ENCODE measurements around the gene ASPDH.
"Not testable (repeated sequence)": the region's sequence is repeated elsewhere in the genome, so short reads cannot be mapped to it uniquely, and the experiment has no call there.

ASPDH gene

DNA sequence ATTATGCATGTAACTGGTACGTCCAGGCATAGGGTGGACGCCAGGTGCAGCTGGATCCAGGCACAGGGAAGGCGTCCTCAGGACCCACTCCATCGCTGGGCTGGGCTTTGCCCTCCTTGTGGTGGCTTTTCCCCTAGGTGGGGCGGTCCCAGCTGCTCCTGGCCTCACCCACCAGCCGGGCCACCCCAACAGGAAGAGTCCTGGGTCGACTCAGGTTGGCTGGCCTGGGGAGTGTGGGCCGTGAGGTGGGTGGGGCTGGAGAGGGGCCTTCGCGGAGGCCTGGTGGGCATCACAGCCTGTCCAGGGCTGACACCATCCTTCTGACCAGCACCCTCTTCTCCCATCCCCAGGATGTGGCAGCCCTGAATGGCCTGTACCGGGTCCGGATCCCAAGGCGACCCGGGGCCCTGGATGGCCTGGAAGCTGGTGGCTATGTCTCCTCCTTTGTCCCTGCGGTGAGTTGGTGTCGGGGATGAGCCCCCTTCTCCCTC, 33.9 kb downstream of the ASPDH start:
- FAIRE-seq: no peak
- TF ChIP-seq TAF1 (IDR thresholded peaks at IDR 0.05; ENCODE audit: borderline replicate concordance, low read depth, low read length): no peak
- TF ChIP-seq POLR2A (IDR thresholded peaks at IDR 0.05; ENCODE audit: low read depth, low read length): no peak
- no peak for TF ChIP-seq POLR2AphosphoS5 (IDR thresholded peaks at IDR 0.05; ENCODE audit: low read depth, low read length)
- no peak for DNase-seq (ENCODE audit: insufficient read length)

DNA sequence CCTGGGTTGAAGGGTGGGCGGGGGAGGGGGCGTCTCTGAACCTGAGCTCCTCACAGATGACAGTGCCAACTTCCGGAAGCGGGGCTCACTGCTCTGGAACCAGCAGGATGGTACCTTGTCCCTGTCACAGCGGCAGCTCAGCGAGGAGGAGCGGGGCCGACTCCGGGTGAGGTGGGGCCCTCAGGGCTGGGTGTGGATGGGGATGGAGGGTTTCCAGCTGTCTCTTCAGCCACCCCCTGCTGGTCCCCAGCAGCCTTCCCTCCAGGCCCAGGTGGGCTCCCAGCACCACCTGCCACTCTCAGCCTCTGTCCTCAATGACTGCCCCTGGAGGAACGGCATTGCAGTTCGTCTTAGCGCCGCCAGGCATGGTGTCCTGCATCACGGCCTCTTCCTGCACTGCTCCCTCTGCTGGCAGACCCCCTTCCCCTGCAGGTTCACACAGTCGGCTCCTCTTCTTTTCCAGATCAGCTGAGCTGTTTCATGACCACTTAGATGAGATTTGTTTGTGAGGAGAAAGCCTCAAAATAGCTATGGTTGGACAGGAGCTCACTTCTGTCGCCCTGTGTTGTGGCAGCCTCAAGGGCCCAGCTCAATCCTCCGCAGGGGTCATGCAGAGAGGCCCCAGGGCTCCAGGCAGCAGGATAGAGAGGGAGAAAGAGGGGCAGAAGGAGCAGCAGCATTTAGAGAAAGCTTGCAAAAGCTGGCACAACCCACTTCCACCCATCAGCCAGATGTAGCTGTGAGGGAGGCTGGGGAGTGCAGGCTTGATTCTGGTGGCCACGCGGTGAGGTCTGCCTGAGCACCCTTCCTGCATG, 34.6 kb downstream of the ASPDH start:
- DNase-seq (ENCODE audit: insufficient read length) (no peak), FAIRE-seq (no peak)
- TF ChIP-seq POLR2A (IDR thresholded peaks at IDR 0.05; ENCODE audit: low read depth, low read length) (no peak), TAF1 (IDR thresholded peaks at IDR 0.05; ENCODE audit: borderline replicate concordance, low read depth, low read length) (no peak), POLR2AphosphoS5 (IDR thresholded peaks at IDR 0.05; ENCODE audit: low read depth, low read length) (no peak)

DNA sequence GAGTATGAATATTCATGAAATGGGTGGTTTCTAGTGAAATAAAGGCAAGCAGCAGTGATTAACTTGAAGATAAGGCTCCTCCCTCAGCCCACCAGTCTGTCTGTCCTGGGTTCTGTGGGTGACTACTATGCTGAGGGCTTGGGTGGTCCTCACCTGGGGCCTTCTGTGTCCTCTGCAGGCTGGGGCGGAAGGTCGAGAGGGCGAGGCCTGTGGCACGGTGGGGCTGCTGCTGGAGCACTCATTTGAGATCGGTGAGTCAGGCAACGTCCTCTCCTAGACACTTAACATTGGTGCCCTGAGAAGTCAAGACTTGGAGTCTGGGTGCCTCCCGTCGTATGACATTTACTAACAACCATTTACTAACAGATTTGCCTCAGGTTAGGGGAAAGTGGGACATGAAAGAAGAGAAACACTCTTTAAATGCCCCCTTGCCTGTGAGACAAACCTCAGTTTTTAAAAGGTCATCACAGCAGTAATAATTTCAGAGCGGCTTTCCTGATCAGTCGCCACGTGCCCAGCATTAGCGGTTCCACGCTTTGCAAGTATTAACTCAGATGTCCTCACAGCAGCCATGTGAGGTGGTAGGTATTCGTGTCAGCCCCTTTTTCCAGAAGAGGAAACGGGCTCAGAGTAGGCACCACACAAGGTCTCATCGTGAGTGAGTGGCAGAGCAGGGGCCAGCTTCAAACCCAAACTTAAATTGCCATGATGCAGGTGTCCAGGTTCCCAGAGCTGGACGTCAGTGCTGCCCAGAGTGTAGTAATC, 35.8 kb downstream of the ASPDH start:
- TF ChIP-seq POLR2AphosphoS5 (IDR thresholded peaks at IDR 0.05; ENCODE audit: low read depth, low read length) (no peak), POLR2A (IDR thresholded peaks at IDR 0.05; ENCODE audit: low read depth, low read length) (no peak), TAF1 (IDR thresholded peaks at IDR 0.05; ENCODE audit: borderline replicate concordance, low read depth, low read length) (no peak)
- FAIRE-seq (no peak), DNase-seq (ENCODE audit: insufficient read length) (no peak)

DNA sequence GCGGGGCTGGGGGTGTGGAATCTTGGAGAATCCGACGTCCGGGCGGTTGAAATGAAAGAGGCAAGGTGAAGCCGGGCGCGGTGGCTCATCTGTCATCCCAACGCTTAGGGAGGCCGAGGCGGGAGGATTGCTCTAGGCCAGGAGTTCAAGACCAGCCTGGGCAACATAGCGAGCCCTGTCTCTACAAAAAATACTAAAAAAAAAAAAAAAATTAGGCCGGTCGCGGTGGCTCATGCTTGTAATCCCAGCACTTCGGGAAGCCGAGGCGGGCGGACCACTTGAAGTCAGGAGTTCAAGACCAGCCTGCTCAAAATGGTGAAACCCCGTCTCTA, 36.8 kb downstream of the ASPDH start:
- no peak for FAIRE-seq
- no peak for TF ChIP-seq POLR2AphosphoS5 (IDR thresholded peaks at IDR 0.05; ENCODE audit: low read depth, low read length)
- no peak for TF ChIP-seq POLR2A (IDR thresholded peaks at IDR 0.05; ENCODE audit: low read depth, low read length)
- TF ChIP-seq TAF1 (IDR thresholded peaks at IDR 0.05; ENCODE audit: borderline replicate concordance, low read depth, low read length): no peak

DNA sequence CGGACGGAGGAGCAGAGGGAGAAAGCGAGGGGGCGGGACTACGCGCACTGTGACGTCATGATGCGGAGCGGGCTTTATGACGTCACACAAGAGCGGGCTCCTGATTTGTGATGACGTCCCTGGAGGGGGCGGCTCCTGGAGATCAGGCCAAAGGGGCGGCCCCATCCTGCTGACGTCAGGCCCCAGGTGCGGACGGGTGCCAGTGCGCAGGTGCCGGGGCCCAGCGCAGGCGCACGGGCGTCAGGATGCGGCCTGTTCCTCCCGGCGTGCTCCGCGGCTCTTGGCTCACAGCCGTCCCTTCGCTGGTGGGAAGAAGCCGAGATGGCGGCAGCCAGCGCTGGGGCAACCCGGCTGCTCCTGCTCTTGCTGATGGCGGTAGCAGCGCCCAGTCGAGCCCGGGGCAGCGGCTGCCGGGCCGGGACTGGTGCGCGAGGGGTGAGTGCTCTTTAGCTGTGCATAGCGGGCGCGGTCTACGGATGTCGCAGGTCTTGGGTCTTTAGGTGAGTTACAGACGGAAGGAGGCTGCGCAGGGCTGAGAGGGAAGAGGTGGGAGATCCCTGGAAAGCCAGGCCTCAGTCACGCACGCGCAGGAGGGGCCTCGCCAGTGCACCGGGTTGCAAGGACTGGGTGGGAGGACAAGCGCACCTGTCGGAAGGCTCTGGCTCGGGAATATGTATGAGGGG, 37.3 kb downstream of the ASPDH start, which contains the start of the genes EMC10 and GARIN5A:
Gene EMC10 (plus strand): TSS at position 284 of the 683 bp plus-strand sequence. CDS start 38 bp downstream, at position 322.
Gene GARIN5A (minus strand): TSS at position 625 of the 683 bp plus-strand sequence. CDS start 460 bp downstream, at position 165.
- FAIRE-seq: peak; percentile 94

More for the DNA sequence above, 36.8 kb downstream of the ASPDH start:
- no peak for DNase-seq (ENCODE audit: insufficient read length)

DNA sequence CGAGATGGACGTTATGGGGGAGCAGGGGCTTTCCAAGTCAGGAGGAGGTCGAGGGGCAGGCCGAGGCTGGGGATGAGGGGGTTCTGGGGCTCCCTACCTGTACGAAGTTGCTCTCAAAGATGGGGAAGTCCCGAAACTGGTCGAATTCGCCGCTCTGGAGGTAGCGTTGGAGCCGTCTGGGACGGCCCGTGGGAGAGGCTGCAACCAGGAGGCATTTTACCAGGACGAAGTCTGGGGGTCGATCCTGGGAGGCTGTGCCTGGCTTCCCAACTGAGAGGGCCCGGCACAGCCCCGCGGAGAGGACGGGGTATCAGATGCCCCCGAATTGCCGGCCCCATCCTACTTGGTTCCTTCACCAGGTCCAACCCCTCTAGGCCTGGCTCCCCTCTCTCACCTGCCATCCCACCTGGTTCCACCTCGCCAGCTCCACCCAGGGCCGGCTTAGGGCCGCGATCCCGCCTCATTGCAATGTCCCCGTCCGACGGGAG, 37.9 kb downstream of the ASPDH start:
- no peak for FAIRE-seq
- TF ChIP-seq POLR2A (IDR thresholded peaks at IDR 0.05; ENCODE audit: low read depth, low read length) (no peak), POLR2AphosphoS5 (IDR thresholded peaks at IDR 0.05; ENCODE audit: low read depth, low read length) (no peak), TAF1 (IDR thresholded peaks at IDR 0.05; ENCODE audit: borderline replicate concordance, low read depth, low read length) (no peak)
- no peak for DNase-seq (ENCODE audit: insufficient read length)

More for the DNA sequence above, 37.3 kb downstream of the ASPDH start, which contains the start of the genes EMC10 and GARIN5A:
- TF ChIP-seq TAF1 (IDR thresholded peaks at IDR 0.05; ENCODE audit: borderline replicate concordance, low read depth, low read length) (peak; percentile 93), POLR2AphosphoS5 (IDR thresholded peaks at IDR 0.05; ENCODE audit: low read depth, low read length) (peak; percentile 98), POLR2A (IDR thresholded peaks at IDR 0.05; ENCODE audit: low read depth, low read length) (peak; percentile 99)
- DNase-seq (ENCODE audit: insufficient read length): peak; percentile 100

DNA sequence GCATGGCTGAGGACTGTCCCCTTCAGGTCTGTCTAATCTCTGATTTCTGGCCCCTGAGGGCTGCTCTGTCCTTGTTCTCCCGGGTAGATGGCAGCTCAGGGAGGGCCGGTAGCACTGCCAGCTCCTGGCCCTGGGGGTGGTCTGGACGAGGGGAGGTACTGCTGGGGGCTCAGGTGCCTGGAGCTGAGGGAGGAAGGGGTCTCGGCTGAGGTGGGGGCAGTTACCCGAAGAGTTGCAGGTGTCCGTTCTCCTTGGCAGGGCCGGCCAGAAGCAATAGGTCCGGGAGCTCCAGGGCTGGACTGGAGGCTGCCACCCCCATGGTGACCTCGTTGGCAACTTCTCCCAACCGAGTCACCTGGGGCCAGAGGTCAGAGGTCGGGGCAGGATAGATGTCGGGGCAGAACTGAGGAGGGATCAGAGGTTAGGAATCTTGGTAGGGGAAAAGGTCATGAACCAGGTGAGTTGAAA, 38.6 kb downstream of the ASPDH start:
- no peak for DNase-seq (ENCODE audit: insufficient read length)
- TF ChIP-seq POLR2AphosphoS5 (IDR thresholded peaks at IDR 0.05; ENCODE audit: low read depth, low read length) (no peak), POLR2A (IDR thresholded peaks at IDR 0.05; ENCODE audit: low read depth, low read length) (no peak), TAF1 (IDR thresholded peaks at IDR 0.05; ENCODE audit: borderline replicate concordance, low read depth, low read length) (no peak)
- FAIRE-seq: no peak

DNA sequence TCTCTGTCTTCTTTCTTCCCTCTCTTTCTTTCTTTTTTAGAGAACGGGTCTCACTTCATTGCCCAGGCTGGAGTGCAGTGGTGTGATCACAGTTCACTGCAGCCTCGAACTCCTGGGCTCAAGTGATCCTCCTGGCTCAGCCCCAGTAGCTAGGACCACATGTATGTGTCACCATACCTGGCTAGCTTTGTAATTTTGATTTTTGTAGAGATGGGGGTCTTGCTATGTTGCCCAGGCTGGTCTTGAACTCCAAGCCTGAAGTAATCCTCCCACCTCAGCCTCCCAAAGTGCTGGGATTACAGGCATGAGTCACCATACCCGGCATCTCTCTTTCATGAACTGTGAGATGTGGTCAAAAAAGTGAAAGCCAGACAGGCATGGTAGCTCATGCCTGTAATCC, 40.4 kb downstream of the ASPDH start:
- not testable (repeated sequence) for DNase-seq (ENCODE audit: insufficient read length); FAIRE-seq

DNA sequence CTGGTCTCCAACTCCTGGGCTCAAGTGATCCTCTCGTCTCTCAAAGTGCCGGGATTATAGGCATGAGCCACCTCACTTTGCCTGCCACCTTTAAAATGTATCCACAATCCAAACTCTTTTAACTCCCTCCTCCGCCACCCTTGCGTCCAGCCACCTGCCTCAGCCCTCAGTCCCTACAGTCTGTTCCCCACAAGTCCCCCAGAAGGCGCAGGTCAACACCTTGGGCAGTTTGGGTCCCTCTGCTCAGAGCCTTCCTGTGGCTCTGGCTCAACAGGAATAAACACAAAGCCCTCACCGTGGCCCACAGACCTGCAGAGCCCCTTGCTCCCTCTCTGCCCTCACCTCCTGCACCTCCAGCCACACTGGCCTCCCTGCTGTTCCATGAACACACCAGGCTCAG, 44.9 kb downstream of the ASPDH start:
- TF ChIP-seq POLR2A (IDR thresholded peaks at IDR 0.05; ENCODE audit: low read depth, low read length): no peak
- no peak for TF ChIP-seq TAF1 (IDR thresholded peaks at IDR 0.05; ENCODE audit: borderline replicate concordance, low read depth, low read length)
- no peak for TF ChIP-seq POLR2AphosphoS5 (IDR thresholded peaks at IDR 0.05; ENCODE audit: low read depth, low read length)
- no peak for DNase-seq (ENCODE audit: insufficient read length)
- FAIRE-seq: no peak

DNA sequence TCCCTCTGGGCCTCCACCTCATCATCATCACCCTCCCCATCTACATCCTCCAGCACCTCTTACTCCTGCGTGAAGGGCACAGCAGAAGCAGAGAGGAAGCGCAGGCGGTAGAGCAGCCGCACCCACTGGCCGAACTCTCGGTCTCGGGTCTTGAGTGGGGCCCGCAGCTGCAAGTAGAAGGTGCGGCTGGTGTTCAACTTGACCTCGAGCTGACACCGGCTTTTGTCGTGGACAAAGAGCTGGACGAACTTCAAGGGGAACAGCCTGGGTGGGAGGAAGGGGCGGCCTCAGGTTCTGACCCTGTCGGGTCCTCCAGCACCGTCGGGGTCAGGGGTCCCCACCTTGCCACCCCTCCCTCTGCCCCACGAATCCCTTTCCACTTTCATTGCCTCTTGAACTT, 46.1 kb downstream of the ASPDH start:
- TF ChIP-seq TAF1 (IDR thresholded peaks at IDR 0.05; ENCODE audit: borderline replicate concordance, low read depth, low read length) (no peak), POLR2A (IDR thresholded peaks at IDR 0.05; ENCODE audit: low read depth, low read length) (no peak)
- DNase-seq (ENCODE audit: insufficient read length) (no peak), FAIRE-seq (no peak)

DNA sequence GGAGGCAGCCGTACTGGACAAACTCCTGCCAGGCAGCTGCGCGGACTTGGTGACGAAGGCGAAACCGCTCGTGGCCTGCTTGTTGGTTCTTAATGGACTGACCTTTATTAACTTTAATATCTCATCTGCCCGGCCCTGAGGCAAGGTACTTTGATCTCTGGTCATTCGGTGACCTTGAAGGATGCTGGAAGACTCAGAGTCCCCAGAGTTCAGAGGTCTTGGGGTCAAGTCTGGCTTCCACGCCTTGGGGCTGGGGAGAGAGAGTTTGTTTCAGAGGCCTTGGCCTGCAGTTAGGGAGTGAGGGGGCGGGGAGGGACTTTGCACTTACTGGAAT, 47.0 kb downstream of the ASPDH start:
- no peak for TF ChIP-seq POLR2A (IDR thresholded peaks at IDR 0.05; ENCODE audit: low read depth, low read length)
- TF ChIP-seq TAF1 (IDR thresholded peaks at IDR 0.05; ENCODE audit: borderline replicate concordance, low read depth, low read length): no peak
- no peak for TF ChIP-seq POLR2AphosphoS5 (IDR thresholded peaks at IDR 0.05; ENCODE audit: low read depth, low read length)
- DNase-seq (ENCODE audit: insufficient read length): no peak
- FAIRE-seq: no peak
